ENCODE results near the gene GMNN. TPM values are rescaled to one million over a fixed set of nuclear protein-coding genes. Genes with fewer than 3 reads are reported as not detected.

GMNN gene
- total and polyA plus RNA-seq, 2 donors (not counting 1 experiment from before 2014, with no cell fraction given) = 3.8 to 7.3 TPM

GRCh38 chr6:24821860-24822444, 47.2 kb downstream of the GMNN start:
- CTCF ChIA-PET = interaction anchor here (2.2 kb wide), 1 partner anchor 196 kb away, joined by 8 read pairs; no protein-coding TSS in a partner anchor
- intact Hi-C loops (cut with micrococcal nuclease) = no loop called here

More at GRCh38 chr6:24821860-24822444, 47.2 kb downstream of the GMNN start:
- Mint-ChIP-seq H3K9me3 (ENCODE audit: insufficient read depth) (no peaks in the 10 kb centered on the region), H3K27ac (peak overlapping the region; percentile 27), H3K27me3 (no peaks in the 10 kb centered on the region), H3K4me1 (peaks cover 2% of the 10 kb centered on the region), H3K4me3 (no peak overlapping the region)
- no peaks in the 10 kb centered on the region for H3K27me3 ChIP-seq (replicated peaks in 1 of 4; ENCODE audit: control extremely low read depth in 1 of 4, control insufficient read depth in 3 of 4, insufficient read depth in 4 of 4, low read length in 3 of 4)
- no peak for ATAC-seq (ENCODE audit: low read depth)
- H3K4me2 ChIP-seq (replicated peaks; ENCODE audit: low read depth, low read length, poor library complexity, severe bottlenecking) = no peak overlapping the region
- H3K4me3 ChIP-seq (ENCODE audit: control extremely low read depth in 1 of 5, extremely low read depth in 1 of 5, insufficient read depth in 1 of 5, low read depth in 2 of 5, low read length in 4 of 5) = no peak overlapping the region
- H2AFZ ChIP-seq (ENCODE audit: insufficient read depth, low read depth, low read length, poor library complexity, severe bottlenecking) = no peak overlapping the region
- H3K9me3 ChIP-seq (ENCODE audit: control extremely low read depth in 1 of 3, control insufficient read depth in 2 of 3, insufficient read depth in 1 of 3, low read length in 2 of 3) = no peaks in the 10 kb centered on the region
- no peak overlapping the region for H3K9ac ChIP-seq (ENCODE audit: low read length)
- peaks cover 8 to 92% of the 10 kb centered on the region in 2 experiments for H3K36me3 ChIP-seq (replicated peaks in 1 of 2; ENCODE audit: control extremely low read depth in 1 of 2, control insufficient read depth in 1 of 2, extremely low read depth in 1 of 2, insufficient read depth in 2 of 2, low read length in 1 of 2)
- DNase-seq = no peak
- POLR2A ChIA-PET = no interaction called here
- peaks cover 5% of the 10 kb centered on the region for H3K79me2 ChIP-seq (ENCODE audit: control insufficient read depth, insufficient read depth, low read length)
- WGBS (ENCODE audit: insufficient coverage) = 80% methylated on average over 2 of the region's 3 CpGs
- H4K20me1 ChIP-seq (ENCODE audit: control insufficient read depth, insufficient read depth, low read length, poor library complexity, severe bottlenecking) = peaks cover 60% of the 10 kb centered on the region
- H3K4me1 ChIP-seq (ENCODE audit: control insufficient read depth in 2 of 2, insufficient read depth in 2 of 2, low read length in 2 of 2) = no peaks in the 10 kb centered on the region
- TF ChIP-seq EZH2 (IDR thresholded peaks at IDR 0.05; ENCODE audit: borderline replicate concordance, insufficient read depth, low read depth, low read length, poor library complexity, severe bottlenecking) (no peak), CTCF (IDR thresholded peaks at IDR 0.05) (no peak)
- H3K27ac ChIP-seq (ENCODE audit: low read length in 2 of 2) = no peak overlapping the region
